ENCODE data around the gene PANX2.
"Not testable (repeated sequence)": the region's sequence is repeated elsewhere in the genome, so short reads cannot be mapped to it uniquely, and the experiment has no call there.

The PANX2 gene, protein sequence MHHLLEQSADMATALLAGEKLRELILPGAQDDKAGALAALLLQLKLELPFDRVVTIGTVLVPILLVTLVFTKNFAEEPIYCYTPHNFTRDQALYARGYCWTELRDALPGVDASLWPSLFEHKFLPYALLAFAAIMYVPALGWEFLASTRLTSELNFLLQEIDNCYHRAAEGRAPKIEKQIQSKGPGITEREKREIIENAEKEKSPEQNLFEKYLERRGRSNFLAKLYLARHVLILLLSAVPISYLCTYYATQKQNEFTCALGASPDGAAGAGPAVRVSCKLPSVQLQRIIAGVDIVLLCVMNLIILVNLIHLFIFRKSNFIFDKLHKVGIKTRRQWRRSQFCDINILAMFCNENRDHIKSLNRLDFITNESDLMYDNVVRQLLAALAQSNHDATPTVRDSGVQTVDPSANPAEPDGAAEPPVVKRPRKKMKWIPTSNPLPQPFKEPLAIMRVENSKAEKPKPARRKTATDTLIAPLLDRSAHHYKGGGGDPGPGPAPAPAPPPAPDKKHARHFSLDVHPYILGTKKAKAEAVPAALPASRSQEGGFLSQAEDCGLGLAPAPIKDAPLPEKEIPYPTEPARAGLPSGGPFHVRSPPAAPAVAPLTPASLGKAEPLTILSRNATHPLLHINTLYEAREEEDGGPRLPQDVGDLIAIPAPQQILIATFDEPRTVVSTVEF

DNA sequence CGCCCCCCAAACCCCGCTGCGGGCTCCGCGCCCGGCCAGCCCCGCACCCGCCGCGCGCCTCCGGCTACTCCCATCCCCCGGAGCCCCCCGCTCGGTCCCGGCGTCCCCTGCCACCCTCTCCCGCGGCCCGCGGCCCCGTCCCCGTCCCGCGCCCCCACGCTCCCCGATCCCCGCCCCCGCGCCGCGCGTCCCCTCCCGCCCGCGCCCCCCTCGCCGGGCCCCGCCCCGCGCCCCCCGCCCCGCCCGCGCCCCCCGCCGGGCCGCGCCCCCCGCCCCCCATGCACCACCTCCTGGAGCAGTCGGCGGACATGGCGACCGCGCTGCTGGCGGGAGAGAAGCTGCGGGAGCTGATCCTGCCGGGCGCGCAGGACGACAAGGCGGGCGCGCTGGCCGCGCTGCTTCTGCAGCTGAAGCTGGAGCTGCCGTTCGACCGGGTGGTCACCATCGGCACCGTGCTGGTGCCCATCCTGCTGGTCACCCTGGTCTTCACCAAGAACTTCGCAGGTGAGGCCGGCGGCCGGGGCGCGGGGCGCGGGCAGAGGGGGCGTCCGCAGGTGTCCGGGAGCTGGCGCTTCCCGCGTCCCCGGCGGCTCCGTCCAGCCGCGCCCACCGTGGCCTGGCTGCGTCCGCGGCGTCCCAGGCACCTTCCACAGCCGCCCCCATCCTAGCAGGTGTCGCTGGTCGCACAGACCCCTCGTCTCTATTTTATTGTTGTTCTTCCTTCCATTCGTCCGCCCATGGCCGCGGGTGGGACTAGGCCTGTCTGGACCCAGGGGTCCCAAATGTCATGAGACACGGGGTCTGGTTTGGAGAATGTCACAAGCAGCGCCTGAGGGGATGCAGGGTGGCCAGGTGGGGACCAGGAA, at the start of gene PANX2:
TSS of gene PANX2 (plus strand) at position 279 of the 866 bp plus-strand sequence. CDS start at position 279, 0 bp downstream.
- DNase-seq = no peak

DNA sequence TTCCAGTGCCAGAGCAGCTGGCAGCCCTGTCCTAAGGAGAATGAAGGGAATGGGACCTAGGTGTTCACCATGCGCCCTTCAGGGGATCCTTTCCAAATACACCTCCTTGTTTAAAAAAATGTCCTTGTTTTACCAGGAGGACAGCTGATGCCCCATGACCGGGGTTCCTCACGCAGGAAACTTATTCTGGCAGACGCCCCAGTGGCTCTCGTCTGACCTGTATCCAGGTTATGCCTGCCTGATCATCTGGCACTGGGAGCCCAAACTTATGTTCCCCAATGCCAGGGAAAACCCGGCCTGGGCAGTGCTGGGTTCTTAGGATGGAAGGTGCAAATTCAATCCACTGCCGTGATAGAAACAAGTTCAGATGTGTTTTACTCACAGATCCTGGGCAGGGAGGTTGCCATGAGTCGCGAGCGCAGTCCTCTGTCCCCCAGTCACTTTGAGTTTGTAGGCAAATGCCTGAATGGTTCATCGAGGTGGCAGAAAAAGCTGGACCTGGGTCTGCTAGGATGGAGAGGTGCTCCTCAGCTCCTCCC, 49.3 kb upstream of the PANX2 start:
- DNase-seq = no peak

DNA sequence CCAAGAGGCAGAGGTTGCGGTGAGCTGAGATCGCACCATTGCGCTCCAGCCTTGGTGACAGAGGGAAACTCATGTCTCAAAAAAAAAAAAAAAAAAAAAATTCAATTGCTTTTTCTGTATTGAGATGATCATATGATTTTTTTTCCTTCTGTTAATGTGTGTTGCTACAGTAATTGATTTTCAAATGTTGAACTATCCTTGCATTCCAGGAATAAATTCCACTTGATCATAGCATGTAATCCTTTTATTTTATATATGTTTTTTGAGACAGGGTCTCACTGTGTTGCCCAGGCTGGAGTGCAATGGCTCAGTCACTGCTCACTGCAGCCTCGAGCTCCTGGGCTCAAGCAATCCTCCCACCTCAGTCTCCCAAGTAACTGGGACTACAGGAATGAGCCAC, 47.4 kb upstream of the PANX2 start:
- no peak for DNase-seq

DNA sequence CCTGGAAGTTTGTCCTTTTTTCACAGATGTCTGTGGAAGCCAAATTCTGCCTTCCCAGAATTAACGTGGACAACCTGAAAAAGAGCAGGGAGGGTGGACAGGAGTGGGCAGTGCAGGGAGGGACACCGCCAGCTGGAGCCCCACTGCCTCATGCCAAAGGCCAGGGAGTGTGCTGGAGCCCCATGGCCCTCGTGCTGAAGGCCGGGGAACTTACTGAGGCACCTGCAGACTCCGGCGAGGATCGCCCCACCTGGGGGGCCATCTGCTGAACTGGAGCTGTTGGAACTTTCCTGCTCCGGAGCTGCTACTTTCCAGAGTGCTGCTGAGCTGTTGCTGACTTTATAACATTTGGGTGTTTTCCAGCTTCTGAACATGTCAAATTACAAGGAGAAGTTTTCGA, 45.5 kb upstream of the PANX2 start:
- no peak for DNase-seq

DNA sequence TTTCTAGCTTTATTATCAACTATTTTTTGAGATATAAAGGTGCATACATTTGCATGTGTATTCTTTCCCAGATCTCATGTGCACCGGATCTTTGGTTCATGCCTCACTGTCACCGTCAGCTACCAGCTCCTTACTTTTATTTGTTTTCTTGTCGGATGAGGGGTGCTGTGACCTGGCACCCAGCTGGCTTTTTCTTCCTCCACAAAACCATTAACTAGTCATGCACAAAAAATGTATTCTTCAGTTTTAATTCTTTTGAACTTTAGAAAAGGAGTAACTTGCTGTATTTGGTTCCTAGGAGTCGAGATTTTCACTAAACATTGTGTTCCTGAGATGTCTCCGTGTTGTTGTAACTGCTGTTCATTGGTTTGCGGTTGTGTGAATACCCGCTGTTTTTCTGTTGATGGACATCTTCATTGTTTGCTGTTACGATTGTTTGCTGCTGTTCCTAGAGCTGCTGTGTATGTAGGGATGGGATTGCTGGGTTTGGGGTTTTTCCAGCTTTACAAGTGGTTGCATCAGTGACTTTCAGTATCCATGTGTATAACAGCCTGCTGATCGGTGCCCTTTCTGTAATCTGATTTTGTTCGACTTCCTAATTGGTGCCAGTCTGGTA, 41.3 kb upstream of the PANX2 start:
- no peak for DNase-seq

DNA sequence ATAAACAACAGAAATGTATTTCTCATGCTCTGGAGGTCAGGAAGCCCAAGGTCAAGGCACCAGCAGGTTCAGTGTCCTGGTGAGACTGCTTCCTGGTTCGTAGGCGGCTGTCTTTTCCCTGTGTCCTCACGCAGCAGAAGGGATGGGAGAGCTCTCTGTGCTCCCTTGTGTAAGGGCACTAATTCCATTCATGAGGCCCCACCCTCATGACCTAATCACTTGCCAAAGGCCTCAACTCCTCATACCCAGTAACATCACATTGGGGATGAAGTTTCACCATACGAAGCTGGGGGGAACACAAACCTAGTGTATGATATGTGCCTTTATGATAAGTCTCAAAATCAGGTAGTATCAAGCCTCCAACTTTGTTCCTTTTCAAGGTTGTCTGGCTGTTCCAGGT, 38.6 kb upstream of the PANX2 start:
- DNase-seq = no peak

DNA sequence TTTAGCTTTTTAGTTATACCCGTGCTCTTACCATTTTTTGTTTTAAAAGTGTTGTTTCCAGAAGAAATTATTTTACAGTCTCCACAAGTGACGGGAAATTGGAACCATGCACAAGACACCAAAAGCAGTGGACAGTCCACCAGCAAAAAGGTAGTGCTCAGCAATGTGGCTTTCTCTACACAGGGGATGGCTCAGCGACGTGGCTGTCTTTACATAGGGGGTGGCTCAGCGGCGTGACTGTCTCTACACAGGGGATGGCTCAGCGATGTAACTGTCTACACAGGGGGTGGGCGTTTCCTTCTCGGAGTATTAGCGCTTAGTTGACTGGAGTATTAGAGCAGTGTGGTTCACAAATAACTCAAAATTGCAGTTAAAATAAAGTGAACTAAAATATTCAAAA, 36.0 kb upstream of the PANX2 start:
- no peak for DNase-seq

DNA sequence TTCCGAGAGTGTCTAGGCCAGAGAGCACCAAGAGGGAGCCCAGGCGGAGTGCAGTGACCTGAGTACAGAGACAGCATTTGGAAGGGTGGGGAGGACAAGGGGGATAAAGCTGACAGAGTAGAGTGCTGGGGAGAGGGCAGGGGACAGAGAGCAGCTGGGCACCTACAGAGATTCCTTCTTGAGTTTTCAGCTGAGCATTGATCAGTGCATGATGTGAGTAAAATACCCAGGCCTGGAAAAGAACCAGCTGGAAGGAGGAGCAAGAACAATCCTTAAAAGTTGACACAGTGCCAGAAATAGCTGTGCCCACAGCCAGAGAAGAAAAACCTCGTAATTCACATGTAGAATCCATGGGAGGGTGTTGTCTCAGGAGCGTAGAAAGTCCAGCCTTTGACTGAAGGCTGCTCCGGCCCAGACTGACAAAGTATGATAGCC, 33.9 kb upstream of the PANX2 start:
- DNase-seq = peak; percentile 28

DNA sequence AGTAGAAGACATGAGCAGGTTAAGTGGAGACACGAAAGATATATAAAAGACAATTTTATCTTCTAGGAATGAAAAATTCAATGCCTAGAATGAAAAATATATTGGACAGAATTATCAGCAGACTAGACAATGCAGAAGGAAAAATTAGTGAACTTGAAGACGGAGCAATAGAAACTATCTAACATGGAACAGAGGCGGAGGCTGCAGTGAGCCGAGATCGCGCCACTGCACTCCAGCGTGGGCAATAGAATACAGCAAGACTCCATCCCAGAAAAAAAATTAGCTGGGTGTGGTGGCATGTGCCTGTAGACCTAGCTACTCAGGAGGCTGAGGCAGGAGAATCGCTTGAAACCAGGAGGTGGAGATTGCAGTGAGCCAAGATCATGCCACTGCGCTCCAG, 33.3 kb upstream of the PANX2 start:
- DNase-seq = not testable (repeated sequence)

DNA sequence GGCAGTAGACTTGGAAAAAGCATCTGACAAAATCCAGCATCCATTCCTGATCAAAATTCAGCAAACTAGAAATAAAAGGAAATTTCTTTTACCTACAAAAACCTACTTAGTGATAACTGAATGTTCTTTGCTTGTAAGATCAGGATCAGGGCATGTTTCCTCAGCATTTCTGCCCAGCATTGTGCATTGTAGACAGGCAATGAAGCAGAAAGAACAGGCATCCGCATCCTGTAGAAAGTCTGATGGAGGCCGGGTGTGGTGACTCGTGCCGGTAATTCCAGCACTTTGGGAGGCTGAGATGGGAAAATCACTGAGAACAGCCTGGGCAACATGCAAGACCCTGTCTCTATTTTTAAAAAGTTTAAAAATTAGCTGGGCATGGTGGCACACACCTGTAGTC, 32.5 kb upstream of the PANX2 start:
- DNase-seq = no peak

DNA sequence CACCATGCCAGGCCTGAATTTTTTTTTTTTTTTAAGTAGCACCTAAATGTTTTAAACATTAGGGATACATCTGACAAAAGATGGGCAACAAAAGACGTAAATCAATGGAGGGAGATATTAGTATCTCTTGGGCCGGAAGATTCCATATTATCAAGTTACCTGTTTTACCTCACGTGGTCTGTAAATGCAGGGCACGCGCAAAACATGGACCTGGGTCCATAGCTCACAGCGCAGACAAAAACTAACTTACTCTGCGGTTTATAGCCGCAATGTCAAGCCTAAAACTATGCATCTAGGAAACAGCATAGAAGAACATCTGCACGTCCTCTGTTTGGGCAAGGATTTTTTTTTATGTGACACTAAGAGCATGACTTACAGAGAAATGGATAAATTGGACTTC, 31.5 kb upstream of the PANX2 start:
- no peak for DNase-seq

DNA sequence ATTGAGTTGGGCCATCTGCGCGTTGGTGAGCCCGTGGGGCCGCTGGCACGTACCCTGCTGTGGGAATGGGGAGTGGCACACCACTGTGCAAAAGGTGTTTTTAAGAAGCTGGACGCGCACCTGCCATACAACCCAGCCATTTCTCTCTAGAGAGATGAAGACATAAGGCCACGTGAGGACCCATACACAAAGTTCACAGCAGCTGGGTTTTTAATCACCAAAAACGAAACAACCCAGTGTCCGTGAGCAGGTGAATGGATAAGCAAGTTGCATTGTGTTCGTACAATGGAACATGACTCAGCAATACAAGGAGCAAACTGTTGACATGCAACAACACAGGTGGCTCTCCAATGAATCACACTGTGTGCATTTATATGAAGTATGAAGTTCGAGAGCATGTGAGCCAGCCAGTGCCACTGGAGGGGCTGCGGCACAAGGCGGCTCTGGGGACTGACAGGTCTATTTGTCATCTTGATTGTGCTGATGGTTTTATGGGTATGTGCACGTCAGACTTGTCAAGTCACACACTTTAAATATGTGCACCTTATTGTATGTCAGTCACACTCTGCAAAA, 30.6 kb upstream of the PANX2 start:
- no peak for DNase-seq

DNA sequence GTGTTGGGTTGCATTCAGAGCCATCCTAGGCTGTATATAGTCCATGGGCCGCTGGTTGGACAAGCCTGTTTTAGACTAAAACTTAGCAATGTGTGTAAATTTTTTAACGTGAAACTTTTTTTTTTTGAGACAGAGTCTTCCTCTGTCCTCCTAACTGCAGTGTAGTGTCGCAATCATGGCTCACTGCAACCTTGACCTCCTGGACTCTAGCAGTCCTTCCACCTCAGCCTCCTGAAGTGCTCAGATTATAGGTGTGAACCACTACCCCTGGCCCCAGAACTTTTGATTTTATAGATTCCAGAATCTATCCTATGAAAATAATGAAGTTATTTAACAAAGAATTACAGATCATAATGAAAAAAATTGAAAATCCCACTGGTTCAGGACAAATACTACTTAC, 29.9 kb upstream of the PANX2 start:
- no peak for DNase-seq

DNA sequence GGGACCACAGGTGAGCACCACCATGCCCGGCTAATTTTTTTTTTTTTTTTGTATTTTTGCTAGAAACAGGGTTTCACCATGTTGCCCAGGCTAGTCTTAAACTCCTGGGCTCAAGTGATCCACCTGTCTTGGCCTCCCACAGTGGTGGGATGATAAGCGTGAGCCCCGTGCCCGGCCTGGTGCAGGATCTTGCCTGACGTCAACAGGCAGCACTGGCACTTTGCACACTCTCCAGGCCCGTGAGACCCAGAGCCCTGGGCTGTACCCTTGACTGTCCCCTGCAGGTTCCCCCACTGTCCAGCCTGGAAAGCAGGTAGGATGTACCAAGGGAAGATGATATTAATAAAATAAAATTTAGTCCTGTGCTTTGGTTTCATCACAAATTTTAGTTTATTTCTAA, 29.1 kb upstream of the PANX2 start:
- DNase-seq = no peak

DNA sequence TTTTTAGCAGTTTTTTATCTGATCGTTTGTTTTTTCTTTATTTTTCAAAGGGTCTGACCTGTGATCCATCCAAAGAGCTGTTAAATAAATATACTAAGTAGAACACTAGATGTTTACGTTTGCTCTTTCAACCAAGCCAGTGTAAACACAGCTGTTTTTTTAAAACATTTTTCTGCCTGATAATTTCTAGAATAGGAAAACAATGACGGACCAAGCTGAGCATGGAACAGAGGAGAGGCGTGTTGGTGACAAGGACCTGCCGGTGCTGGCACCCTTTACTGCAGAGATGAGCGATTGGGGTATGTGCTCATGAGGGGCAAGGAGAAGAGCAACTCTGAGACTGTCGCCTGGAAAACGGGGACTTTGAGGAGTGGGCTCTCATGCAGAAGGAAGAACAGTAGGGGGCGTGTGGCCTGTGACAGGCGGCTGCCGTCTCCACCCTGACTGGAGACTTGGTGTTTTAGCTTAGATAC, 28.6 kb upstream of the PANX2 start:
- no peak for DNase-seq

DNA sequence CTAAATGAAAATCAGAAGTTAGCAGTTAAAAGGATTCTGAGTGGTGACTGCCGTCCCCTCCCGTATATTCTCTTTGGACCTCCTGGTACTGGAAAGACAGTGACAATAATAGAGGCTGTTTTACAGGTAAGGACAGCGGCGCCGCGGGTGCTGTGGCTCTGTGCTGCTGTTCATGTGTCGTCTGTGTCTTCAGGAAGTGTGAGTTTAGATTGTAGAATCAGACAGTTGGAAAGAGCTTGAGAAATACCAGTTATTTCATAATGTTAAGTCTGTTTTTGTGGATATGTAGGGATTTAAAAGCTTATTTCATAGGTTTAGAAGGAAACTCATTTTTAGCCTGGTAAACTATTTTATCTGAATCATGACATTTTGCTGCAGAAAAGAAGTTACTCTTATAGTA, 27.4 kb upstream of the PANX2 start:
- no peak for DNase-seq

DNA sequence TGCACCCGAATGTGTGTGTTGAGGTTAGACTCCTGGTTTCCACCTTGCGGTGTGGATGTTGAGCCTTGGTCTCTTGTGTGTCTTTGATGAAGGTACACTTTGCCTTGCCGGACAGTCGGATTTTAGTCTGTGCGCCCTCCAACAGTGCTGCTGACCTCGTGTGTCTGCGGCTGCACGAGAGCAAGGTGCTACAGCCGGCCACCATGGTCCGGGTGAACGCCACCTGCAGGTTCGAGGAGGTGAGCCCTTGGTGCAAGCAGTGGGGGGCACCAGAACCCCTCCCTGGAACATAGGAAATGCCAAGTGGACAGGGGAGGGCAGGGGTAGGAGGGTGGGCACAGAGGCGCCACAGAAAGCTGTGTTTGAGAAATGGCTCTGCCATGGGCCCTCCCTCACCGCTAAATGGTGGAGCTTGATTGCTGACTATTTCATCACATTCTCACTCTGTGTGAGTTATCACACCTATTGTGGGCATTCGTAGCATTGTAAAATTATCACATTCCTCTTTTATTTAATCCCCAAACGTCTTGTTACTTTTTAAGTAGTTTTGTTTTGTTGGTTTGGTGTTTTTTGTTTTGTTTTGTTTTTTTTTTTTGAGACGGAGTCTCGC, 26.4 kb upstream of the PANX2 start:
- DNase-seq = no peak

DNA sequence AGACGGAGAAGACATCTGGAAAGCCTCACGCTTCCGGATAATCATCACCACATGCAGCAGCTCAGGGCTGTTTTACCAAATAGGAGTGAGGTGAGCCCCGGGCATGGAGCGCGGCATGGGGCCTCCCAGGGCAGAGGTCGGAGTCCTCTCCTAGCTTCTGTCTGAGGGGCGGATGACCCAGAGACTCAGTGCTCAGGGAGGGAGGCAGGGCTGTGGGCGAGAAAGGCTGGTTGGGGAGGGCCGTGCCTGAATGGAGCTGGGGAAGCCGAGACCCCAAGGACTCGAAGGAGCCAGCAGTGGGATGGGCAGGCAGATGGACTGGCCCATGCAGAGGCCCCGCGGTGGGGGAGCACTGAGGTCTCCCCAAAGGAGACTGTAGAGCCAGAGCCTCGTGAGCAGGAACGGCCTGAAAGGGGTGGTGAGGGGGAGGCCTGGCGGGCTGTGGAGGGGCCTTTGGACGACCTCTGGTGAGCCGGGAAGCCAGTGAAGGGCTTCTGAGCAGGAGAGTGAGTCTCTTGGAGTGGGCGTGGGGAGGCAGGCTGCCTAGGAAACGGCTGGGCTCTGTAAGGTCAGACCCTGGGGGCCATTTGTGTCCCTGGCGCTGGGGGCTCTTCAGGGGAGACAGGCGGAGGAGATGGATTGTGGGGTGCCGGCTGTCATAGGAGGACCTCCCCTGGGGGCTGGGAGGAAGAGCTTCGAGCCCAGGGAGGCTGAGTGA, 24.7 kb upstream of the PANX2 start:
- no peak for DNase-seq

DNA sequence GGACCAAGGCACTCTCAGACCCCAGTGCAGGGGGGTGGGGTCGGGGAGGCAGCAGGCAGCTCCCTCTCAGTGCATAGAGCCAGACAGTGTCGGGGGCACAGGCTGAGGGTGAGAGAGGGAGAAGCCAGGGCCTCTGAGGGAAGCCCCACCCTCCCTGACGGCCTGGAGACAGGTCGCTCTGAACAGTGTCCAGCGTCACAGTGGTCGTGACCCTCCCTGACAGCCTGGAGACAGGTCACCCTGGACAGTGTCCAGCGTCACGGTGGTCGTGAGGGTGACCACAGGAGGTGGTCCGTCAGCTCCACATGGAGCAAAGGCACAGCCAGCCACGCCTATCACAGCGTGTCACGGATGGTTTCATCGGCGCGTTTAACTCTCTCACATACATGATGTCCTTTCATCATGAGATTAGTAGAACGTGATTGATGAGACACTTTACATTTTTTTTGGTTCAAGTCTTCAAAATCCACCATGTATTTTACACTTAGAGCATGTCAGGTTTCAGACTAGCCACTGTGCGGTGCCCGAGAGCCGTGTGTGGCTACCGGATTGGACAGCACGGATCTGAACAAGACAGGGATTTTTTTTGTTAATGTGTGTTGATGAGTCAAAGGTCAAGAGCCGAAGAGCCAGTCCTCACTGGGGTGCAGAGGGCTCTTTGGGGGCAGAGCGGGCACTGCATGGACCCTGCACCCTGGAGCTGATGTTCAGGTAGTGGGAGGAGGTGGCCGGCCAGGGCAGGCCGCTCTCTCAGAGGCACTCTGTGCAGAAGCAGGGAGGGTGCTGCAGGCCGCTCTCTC, 23.9 kb upstream of the PANX2 start:
- peak; percentile 29 for DNase-seq

All from NCI-H1694 (cell line).